ENCODE measurements around the gene EZR.

EZR gene

GRCh38 chr6:158760618-158761250, 58.4 kb downstream of the EZR start:
- DNase-seq (ENCODE audit: low read depth) = no peak

- no peak for DNase-seq (ENCODE audit: low read depth)
These were observed 59.1 kb downstream of the EZR start for GRCh38 chr6:158759966-158760617.

GRCh38 chr6:158758941-158759479, 60.2 kb downstream of the EZR start:
- DNase-seq (ENCODE audit: low read depth) = no peak

GRCh38 chr6:158758451-158758860, 60.7 kb downstream of the EZR start:
- DNase-seq (ENCODE audit: low read depth) = no peak

DNA sequence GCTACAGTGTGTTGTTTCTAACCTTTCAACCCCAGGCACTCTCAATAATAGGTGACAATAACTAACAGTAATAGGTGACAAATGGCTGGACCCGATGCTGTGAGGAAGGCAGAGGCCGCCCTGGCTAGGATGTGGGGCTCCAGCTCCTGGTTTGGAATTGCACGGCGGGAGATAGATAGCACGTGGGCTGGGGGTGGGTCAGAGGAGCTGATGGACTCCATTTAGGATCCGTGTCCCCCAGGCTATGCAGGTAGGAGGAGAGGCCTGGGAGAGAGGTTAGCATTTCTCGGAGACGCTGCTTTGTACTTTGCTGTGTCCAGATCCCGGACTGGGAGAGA, 61.4 kb downstream of the EZR start:
- no peak for DNase-seq (ENCODE audit: low read depth)

DNA sequence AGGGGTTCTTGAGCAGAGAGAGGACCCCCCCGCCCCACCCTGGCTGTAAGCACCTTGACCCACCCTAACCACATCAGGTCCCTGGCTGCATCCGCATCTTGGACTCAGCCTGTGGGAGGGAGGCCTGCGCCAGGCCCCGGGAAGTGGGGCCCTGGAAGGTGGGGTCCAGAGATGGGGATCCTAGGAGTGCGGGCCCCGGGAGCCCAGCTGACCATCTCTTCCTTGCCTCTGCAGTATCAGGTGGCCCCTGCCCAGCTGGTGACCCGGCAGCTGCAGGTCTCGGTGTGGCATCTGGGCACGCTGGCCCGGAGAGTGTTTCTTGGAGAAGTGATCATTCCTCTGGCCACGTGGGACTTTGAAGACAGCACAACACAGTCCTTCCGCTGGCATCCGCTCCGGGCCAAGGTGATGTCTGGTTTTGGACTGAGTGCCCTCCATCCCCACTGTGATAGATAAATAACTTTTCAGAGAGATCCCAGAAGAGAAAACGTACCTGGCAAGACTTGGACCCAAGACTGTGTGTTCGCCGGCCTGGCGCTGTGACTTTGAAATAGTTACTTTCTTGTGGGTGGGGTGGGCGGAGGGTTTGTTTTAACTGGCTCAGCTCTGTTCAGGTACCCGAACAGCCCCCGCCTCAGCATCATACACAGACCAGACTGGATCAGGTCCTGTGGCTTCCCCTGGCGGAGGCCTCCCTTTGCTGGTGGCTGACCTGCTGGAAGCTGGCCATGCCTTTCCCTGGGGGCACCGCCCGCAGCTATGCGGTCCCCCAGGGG, 62.0 kb downstream of the EZR start:
- DNase-seq (ENCODE audit: low read depth) = no peak

DNA sequence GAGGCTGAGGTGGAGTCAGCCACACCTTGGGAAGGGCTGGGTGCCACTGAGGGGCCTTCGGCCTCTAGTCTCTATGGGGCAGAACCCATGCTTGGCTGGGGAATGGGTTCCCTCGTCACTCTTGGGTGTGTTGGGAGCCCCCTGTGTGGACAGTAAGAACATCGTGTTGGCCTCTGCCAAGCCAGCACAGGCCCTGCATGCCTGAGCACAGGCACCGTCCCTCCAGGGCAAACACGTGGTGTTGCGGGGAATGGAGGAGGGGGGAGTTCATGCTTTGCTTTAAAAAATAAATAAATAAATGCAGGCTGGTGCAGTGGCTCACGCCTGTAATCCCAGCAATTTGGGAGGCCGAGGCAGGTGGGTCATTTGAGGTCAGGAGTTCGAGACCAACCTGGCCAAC, 63.0 kb downstream of the EZR start:
- DNase-seq (ENCODE audit: low read depth) = no peak

- no peak for DNase-seq (ENCODE audit: low read depth)
These were observed 63.5 kb downstream of the EZR start for GRCh38 chr6:158755636-158756035.

GRCh38 chr6:158754738-158755137, 64.4 kb downstream of the EZR start:
- no peak for DNase-seq (ENCODE audit: low read depth)

GRCh38 chr6:158753811-158754210, 65.4 kb downstream of the EZR start:
- DNase-seq (ENCODE audit: low read depth) = no peak

DNA sequence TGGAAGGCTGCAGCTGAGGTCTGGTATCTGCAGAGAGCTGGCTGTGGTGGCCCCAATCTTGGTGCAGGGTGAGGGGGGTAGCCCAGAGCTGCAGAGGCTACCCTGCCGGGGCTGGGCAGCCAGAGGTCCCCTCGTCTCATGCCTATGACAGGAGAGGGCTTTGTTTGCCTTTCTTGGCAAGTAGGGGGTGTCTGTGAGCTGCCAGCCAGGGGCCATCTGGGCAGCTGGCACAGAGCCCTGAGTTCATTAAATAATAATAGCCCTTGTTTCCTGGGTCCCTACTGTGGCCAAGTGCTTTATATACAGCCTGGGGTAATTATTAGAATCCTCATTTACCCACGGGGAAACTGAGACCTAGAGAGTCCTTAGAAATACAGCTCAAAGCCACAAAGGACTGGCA, 66.6 kb downstream of the EZR start:
- DNase-seq (ENCODE audit: low read depth) = no peak

GRCh38 chr6:158751921-158752320, 67.2 kb downstream of the EZR start:
- DNase-seq (ENCODE audit: low read depth) = no peak

DNA sequence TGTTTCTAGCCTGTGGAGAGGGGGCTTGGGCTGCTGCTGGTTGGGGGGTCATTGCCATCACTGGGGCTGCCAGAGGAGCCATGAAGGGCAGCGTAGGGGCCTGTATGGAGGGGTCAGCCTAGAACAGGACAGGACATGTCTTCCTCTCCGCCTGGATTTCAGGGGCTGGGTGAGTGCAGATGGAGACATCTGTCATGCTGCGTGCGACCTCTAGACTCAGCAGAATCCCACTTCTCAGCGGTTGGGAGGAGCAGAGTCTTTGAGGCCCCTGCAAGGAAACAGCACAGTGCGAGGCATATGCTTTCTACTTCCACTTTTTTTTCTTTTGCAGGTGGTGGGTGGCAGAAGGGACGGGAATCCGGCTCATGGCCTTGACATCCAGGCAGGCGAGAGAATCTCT, 67.9 kb downstream of the EZR start:
- DNase-seq (ENCODE audit: low read depth) = no peak

GRCh38 chr6:158744986-158745430, 74.2 kb downstream of the EZR start:
- no peak for DNase-seq (ENCODE audit: low read depth)

DNA sequence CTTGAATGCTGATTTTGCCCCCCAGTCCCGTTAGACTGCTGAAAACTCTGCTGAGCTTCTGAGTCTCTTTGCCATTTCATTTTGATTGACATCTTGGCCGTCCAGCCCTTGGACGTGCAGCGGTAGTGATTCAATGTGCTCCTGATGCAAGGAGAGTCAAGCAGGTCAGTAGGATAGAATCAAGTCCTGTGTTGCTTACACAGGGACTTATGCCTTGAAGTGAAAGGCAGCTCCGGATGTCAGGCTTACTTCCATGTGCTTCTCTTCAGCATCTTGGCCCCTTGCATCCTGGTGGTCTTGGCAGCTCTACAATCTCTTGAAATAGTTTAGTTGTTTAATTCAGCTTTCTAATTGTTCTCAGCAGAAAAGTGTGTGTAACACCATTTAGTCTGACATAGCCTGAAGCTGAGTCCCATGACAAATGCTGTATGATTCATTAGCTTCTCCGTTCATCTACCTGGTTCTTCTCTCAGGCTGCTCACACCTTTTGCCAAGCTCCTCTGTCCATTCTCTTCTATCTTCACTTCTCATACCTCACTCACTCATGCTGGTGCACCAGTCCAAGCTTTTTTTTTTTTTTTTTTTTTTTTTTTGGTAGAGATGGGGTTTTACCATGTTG, 76.0 kb downstream of the EZR start:
- no peak for DNase-seq (ENCODE audit: low read depth)

DNA sequence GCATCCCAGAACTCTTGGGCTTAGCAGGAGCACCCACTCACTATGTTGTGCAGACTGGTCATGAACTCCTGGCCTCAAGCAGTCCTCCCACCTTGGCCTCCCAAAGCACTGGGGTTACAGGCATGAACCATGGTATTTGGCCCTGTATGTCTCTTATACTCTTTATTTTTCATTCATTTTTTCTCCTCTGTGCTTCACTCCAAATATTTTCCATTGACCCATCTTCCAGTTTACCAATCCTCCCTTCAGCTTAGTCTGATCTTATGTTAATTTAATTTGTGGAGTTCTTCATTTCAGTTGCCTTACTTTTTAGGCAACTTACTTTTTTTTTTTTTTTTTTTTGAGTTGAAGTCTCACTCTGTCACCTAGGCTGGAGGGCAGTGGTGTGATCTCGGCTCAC, 79.5 kb downstream of the EZR start:
- no peak for DNase-seq (ENCODE audit: low read depth)

DNA sequence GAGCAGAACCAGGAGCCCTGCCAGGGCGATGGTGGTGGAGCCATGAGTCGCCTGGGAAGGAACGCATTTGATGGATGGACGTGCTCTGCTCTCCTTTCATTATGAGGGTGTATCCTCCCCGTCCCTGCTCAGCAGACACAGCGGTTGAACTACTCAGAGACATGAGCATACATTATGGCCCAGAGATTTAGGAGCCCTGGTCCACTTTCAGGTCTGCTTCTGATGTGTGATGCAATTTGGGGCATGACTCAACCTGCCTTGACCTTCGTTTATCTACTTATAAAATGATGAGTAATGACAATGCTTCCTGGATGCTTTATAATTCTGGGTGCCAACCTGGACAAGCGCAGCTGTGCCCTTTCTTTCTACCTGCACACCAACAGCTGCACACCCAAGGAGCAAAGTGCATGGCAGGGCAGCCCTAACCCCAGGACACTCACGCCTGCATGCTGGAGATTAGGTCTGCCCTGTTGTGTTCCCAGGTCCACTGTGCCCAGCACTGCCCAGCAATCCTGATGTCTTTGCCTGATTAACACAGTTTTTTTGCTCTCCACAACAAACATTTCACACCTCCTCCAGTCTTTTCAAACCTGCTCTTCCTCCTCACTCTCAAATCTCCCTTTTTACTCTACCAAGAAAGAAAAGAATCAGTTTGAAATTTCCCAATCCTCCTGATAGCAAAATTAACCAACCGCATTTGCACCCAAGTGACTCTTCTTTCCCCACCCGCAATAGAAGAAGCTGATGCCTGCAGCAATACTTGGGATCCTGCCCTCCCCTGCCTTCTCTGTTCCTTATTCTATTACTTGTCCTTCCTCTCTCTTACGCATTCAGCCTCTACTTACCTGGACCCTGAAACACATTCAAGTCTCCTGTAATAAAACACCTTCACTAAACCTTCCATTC, 81.2 kb downstream of the EZR start:
- no peak for DNase-seq (ENCODE audit: low read depth)

GRCh38 chr6:158737082-158737709, 82.0 kb downstream of the EZR start:
- no peak for DNase-seq (ENCODE audit: low read depth)

DNA sequence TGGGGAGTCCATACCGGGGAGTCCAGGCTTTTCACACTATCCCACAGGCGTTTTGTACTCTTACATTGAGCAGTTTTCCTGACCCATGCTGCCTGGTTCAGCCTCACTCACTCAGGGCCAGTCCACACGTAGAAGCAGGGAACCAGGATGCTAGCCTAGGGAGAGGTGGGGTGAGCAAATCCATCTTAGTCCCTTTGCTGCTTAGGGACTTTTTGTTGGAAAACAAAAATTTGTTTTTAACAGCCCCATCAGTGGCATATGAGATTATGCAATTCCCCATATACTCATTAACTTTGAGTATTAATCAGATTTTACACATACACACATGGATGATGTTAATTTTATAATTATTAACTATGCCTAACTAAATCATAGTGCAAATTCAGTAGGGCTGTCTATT, 84.2 kb downstream of the EZR start:
- DNase-seq (ENCODE audit: low read depth) = no peak

- no peak for DNase-seq (ENCODE audit: low read depth)
These were observed 88.6 kb downstream of the EZR start for GRCh38 chr6:158730541-158730907.

- no peak for DNase-seq (ENCODE audit: low read depth)
These were observed 89.1 kb downstream of the EZR start for GRCh38 chr6:158729906-158730540.

Data from stimulated activated CD4-positive, alpha-beta T cell treated with anti-CD3 and anti-CD28 coated beads, Interleukin-2, amount 100 ng/mL, for 4 hours (primary cell).